Measurements from ENCODE around the gene MAST4.

MAST4 gene

DNA sequence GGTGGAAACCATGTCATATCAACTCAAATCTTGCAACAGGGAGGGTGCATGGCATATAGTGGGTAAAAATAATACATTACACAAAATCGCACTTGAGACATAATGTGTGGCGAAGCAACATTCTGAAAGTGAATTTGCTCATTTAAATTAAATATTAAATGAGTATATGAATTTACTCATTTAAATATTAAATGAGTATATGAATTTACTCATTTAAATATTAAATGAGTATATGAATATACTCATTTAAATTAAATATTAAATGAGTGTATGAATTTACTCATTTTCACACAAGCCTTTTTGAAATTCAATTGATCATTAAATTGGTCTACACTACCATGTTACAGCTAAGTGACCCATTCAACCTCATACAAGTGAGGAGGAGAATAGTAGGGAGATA lies 10.5 kb downstream of the MAST4 start:
- DNase-seq = no peak

DNA sequence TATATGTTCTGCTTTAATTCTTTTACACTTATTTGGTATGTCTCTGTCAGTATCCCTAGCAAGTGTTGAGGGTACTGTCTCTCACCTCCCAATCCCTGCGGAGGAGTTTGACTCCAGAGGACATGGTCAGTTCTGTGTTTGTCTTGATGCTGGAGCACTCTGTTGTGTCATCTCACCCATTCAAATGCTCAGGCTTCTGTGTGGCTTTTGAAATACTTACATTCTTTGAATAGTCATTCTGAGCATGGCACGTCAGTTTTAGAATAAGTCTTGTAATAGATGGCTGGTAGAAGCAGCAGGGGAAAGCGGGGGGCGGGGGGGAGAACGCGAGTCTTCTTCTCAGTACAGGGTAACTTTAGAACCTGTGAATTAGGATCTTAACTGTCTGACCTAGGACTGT lies 12.3 kb downstream of the MAST4 start:
- DNase-seq = no peak

DNA sequence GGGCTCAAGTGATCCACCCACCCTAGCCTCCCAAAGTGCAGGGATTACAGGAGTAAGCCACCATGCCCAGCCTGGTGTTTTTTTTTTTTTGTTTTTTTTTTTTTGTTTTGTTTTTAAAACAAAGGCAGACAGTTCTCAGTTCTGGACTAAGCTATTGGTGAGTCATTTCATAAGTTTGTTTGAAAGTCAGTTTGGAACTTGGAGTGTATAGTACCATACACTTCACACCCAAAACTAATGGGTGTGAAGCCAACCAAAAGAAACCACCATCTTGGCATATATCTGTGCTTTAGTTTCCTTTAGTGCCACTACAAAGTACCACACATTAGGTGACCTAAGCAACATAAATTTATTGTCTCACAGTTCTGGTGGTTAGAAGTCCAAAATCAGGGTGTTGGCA lies 13.4 kb downstream of the MAST4 start:
- DNase-seq = no peak

DNA sequence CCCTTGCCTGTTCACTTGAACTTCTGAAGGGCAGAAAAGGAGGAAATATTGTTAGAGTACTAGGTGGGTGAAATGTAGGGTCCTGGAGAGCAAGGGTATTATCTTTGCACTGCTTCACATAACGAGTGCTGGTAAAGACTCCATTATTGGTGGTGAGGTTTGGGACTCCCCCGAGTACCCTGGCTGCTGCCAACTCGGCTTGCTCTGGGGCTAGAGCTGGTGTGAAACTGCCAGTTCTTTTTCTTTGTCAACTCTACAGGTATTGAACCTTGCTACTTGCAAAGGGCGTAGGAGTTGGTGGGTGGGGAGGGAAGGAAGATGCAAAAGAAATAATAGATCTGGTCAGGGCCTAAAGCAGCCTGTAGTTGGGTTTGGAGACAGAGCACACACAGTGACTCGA lies 16.0 kb downstream of the MAST4 start:
- no peak for DNase-seq

DNA sequence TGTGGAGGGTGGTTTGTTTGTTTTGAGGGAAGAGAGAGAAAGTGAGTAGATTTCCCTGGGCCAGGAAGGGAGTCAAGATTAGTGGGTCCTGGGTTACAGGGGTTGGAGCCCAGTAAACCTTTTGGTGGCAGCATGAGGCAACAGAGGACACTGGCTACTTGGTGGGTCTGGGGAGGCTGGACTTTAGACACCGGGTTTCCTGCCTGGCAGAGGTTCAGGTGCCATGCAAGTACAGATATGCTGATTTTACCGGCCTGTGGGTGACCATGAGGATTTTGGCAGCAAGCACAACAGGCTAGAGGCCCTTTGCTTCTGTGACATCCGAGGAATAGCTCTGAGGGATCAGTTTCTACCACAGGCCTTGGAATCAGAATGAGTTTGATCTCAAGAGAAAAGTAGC lies 18.9 kb downstream of the MAST4 start:
- DNase-seq = no peak

DNA sequence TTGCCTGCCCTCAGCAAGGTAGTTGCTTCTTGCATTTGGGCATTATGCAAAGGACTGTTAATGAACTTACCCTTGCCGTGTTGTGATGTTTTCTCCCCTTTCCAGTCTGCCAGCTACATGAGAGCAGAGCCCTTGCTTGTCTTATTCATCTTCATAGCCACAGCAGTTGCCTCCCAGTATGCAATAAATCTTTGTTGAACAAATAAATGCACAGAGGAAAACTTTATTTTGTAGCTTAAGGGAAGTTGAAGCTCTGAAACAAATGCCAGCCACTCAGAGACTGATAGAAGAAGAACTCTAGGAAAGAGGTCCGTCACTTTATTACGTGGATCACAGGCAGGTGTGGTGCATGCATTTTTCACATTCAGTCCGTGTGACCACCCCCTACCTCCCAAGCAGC lies 19.7 kb downstream of the MAST4 start:
- DNase-seq = no peak

DNA sequence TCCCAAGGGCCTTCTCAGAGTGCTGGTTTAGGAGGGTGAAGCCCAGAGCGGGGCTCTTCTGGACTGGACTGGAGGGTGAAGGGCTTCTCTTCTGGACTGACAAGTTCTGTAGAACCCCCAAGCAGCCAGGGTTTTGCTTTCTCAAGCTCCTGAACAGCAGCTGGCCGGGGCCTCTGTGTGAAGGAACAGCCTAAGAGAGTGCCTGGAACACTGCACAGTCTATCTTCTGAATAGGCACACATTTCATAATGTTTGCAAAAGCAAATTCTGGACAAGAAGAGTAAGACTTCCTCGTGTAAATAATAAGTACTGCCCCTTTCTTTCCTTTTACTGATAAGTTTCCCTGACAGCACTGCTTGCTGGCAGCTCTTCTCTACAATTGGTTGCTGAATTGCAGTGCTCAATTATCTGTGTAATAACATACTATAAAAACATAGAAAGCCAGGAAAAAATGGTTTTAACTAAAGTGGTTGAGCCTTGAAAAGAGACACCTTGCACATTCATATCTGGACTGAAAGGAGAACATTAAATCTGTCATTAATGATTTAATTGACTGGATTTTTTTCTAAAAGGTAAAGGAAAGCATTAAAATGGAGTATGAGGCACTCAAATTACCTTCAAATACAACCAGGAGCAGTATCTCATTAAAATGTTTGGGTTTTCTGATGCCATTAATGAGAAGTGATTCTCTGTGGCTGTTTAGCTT lies 20.5 kb downstream of the MAST4 start:
- no peak for DNase-seq

DNA sequence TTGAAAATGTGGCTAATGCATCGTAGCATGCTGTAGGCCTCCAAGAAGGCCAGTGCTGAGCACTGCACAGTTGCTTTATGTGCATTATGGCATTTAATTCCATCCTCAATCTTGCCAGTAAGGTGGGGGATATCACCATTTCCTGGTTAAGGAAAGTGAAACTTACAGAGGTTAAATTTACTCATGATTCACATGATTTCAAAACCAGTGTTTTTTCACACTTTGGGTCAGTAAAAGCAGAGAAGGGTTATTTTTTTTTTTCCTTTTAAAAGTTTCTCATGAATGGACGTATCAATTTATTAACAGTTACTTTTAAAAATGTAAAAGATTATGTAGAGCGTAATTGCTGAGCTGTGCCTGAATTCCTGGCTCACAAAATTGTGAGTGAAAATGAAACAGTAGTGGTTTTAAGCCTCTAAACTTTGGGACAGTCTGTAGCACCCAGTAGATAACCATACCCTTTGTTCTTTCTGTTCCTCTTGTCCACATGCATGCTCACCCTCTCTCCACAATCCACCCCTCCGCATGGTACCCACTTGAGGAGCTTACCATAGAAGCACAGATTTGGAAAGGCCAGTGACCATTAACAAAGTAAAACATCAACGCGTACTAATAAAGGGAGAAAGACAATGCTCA lies 21.2 kb downstream of the MAST4 start:
- DNase-seq = no peak

DNA sequence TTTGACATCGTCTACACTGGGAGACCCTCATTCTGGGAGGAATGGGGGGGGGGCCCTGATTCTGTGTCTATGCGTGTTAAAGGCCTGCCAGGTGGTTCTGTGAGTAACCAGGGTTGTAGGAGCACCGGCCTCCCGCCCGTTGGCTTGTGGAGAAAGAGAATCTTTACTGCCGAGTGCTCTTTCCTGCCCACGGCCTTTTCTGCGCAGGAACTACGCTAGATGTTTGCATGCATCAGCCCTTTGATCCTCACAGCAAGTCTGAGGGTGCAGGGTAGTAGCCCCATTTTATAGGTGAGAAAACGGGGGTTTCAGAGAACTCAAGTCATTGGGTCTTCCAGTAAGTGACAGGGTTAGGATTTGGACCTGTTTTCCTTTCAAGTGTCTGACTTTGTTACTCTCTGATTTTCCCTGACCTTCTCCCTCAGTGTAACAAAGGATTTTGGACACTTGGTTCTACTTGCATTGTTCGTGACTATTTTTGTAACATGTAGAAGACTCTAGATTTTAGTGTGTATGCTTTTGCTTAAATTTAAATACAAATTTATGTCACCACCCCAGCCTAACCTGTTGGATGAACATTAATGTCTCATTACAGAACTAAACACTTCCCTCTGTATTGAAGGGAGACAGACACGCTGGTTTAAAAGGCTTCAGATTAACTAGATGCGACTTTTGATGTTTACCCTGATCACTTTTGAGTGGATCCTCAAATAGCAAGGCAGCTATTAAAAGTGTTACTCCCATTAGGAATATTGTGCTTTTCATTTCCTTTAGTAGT lies 22.0 kb downstream of the MAST4 start:
- DNase-seq = no peak

DNA sequence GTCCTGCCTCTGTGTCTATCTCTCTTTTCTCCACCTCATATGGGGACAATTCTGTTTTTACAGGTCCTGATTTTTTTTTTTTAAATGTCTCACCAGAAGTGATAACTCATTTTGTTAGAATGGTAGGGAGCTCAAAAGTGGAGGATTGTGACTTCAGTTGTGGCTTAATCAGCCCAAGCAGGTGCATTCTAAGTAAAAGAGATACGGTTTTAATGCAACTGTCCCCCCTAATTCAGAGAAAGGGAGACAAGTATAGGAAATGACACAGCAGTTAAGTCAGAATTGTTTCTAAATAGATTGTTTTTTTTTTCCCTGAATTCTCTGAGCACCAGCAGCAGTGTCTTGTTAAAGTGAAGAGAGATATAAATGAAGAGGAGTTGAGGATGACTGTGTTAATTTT lies 24.5 kb downstream of the MAST4 start:
- DNase-seq = no peak

DNA sequence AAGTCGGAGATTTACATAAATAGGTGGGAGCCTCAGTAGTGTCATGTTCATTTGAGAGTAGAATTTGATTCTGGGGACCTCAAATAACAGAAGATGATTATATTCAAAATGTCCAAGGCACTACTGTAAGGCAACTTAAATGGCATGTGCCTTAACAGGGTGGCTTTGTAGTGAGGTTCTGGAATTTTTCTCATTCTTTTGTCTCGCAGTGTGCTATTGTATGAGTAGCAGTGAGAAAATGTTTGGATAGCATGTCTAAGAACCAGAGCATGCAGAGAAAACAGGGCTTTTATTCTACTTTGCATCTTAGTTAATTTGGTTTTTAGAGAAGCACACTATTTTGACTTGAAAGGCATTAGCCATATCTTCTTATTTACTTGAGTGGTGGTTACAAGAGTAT lies 25.0 kb downstream of the MAST4 start:
- DNase-seq = no peak

DNA sequence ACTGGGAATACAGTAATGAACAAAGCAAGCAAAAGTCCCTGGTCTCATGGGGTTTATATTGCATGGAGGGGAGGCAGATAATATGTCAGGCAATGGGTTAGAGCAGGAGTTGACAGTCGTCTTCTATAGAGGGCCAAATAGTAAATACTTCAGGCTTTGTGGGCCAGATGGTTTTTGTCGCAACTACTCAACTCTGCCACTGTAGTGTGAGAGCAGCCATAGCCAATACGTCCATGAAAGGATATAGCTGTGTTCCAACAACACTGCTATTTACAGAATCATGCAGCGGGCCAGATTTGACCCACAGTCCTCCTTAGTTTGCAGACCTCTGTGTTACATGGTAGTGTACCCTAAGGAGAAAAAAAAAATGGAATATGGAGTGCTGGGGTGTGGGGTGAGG lies 25.5 kb downstream of the MAST4 start:
- no peak for DNase-seq

DNA sequence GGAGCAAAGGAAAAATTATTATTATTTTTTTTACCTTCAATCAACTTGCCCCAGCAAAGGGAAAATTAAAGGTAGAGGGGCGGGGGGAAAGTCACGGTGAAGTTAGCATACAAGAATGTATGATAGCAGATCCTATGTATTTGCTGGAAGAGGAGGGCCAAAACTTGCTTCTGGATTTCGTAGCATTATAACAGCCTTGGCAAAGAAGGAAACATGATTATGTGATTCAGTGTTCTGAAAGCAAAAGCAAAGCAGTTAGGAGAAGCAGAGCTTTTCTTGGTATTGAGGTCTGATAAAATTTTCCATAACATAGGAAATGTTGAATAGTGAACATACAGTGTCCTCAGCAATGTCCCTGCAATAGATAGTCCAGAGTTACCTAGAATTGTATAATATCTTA lies 32.4 kb downstream of the MAST4 start:
- no peak for DNase-seq

DNA sequence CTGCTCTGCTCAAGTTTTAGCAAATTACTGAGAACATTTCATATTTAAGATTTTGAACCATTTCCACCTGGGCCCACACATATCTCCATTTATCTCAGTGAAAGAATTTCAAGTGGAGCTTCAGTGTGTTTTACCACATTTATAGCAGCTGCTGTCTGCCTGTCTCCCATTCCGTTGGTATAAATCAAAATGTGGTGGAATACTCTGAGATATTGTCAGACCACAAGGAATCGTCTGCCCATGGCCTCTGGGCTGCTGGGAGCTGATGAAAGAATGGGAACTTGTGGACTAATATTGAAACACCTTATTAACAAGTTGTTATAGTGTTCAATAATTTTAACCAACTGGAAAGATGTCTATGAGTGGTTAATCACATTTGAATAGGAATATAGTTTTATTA lies 33.3 kb downstream of the MAST4 start:
- no peak for DNase-seq

DNA sequence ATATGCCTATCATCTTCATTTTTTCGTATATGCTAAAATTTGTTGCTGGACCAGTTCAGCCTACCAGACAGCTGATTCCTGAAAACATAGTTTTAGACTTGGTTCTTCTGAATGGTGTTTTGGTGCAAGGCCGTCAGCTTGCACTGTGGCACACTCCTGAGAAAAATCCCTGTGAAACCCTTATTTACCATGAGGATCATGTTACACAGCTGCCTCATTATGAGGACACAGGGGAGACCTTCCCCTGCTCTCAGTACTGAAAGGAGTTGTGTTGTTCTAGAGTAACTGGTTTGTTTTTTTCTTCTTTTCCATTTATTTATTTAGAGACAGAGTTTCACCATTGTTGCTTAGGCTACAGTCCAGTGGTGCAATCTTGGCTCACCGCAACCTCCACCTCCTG lies 37.6 kb downstream of the MAST4 start:
- no peak for DNase-seq

DNA sequence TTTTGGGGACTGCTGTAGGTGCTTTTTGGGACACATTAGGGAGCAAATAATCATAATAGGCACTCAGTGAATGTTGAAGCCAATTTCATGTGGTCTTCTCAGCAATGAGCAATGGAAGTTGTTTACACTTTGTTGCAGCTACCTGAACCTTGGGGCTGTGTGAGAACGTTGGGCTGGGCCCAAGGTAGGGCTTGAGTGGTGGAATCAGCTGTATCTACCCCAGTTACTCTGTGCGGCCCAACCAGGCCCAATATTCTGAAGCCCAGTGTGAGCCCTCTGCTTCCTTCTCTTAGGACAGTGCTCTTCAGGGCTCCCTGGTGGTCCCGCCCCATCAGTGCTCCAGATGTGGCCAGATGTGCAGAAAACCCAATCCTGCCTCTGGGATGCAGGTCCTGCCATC lies 38.4 kb downstream of the MAST4 start:
- no peak for DNase-seq

DNA sequence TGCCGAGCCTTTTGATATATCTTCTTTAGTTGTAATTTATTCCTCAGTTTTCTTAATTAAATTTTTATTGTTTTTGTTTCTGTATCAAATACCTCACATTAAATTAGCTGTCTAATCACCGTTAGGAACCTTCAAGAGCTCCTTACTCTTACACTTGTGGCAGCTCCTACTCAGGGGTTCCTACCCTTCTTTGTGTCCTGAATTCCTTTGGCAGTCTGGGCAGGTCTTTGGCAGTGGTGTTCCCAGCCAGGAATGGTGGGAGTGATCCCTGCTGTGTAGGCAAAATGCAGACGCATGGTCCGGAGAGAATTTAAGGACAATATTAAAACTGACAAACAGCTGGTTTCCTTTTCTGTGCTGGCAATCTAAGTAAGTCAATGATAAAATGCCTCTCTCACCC lies 41.8 kb downstream of the MAST4 start:
- DNase-seq = no peak

DNA sequence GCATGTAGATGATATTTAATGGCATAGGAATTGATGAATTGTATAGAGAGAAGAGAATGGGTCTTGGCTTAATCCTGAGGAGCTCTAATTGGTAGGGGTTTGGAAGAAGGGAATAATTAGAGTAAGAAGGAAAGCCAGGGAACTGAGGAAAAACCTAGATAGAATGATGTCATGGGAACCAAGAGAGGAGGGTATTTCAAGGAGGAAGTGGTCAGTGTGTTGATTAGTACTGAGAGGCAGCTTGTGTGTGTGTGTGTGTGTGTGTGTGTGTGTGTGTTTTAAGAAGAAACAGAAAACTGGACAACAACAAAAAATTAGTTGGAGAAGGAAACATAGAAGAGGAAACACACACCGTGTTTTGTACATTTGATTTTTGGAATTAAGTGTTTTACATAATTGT lies 42.8 kb downstream of the MAST4 start:
- no peak for DNase-seq

DNA sequence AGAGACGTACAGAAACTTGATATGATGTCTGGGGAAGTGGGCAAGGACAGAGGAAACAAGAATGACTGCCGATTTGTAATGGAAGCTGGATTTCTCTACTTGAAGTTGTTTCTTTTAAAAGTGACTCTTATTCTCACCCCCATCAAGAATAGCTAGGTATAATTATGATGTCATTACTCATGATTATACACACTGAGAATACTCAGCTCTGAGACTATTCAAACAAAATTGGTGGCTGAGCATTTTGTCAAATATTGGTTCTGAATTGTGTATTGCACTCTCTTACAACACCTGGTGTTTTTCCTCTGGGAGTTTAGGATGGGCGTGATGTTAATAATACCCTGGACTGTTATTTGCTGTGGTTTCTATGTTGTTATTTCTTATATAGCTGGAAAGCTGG lies 46.3 kb downstream of the MAST4 start:
- DNase-seq = no peak

DNA sequence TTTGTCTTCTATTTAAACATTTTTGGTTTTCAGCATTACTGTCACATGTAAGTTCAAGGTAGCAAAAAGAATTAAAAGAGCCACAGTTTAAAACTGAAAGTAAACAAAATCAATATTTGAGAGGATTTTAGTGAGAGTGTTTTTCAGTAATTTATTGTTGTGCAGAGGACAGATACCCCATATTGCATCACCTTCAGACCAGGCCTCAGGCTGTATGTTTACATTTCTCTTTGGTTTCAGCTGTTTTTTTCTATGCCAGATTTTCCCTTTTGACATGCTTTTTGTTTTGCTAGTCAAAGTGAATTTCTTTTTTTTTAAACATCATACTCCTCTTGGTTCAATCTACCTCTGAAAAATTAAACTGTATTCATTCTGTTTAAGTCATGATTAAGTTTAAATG lies 47.2 kb downstream of the MAST4 start:
- no peak for DNase-seq

DNA sequence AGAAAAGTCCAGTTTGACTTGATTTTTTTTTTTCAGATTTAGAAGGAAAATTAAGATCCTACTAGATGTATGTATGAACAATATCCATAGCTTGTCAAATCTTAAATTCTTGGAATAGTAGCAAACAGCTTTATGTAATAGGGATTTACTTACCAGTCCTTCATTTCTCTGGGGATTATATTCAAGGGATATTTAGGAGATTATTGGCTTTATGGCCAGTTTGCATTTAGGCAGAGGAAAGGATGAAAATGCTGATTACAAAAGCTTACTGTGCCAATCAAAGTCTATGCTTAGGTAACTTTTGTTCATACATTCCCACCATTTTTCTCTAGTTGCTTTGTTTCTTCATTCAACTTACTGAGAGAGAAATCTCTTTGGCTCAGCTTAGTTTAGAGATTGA lies 47.9 kb downstream of the MAST4 start:
- no peak for DNase-seq

DNA sequence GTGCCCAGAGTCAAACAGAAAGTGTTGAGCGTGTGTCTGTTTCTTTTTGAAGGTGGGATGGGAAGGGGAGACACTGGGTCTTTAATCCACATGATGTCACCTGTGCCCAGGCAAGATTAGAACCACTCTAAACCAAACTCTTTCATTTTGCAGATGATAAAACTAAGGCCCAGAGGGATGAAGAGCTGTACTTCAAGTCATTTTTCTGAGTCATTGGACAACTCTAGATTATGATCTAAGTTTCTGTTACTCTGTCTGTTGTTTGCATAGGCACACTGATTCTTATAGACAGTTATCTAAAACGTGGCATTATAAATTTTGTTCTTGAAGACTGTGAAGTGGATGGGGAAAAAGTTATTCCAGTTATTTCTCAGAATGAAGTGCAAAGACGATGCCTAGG lies 48.8 kb downstream of the MAST4 start:
- DNase-seq = no peak

DNA sequence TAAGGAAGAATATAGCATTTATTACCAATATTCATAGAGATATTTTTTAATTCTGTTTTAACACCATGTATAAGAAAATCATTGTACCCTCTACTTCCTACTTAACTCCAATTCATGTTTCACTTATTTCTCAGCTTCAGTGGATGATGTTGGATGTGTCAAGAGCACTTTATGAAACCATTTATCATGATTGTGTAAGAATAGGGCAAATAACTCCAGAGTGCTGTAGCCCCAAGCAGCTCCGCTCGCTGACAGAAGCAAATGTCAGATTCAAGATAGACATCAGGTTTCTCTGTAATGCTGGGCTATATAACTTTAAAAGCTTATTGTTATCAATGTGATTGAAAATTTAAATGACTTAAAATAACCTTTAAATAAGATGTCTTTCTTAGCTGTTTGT lies 50.4 kb downstream of the MAST4 start:
- no peak for DNase-seq

DNA sequence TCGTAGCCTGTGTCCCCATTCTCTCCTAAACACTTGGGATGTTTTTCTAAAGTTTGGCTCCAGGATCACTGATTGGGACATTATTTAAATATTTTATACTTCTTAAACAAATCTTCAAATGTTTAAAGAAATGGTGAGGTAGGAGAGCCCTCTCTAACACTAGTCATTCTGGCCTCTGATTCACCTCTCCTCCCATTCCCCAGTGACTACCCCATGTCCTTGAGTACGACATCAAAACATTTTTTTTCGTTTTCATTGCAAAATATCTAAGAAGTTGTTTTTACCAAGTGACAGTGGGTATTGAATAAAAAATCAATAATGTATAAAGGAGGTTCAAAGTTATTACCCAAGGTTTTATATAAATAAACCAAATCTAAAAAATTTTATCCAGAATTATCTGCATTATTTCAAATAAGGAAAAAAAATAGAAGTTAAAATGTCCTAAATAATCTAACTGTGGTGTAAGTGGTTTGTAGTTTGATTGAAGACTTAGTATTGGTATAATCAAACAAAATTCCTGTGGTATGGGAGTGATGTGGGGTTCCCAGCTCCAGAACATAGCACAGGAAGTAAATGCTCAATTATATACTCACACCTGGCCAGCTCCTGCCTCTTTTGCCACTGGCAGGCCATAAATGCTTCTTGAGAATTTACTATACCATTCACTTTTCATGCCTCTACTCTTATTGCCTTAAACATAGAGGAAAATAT lies 51.1 kb downstream of the MAST4 start:
- no peak for DNase-seq
